Stimulated activated naive CD4-positive, alpha-beta T cell (primary cell): ENCODE data around the gene LRRC74A.

Experiments used
- DNase-seq, 6 experiments: peaks; one replicate each; lab custom pipeline; 2025; lab: John Stamatoyannopoulos, UW

LRRC74A gene

GRCh38 chr14:76826122-76826521 is at the start of gene LRRC74A:
LRRC74A (plus strand) TSS chr14:76826408; CDS start chr14:76826698, 290 bp downstream.
- DNase-seq, result no peak

- no peak for DNase-seq
Measured at GRCh38 chr14:76776428-76777251, 49.6 kb upstream of the LRRC74A start.

GRCh38 chr14:76777721-76778120 is 48.5 kb upstream of the LRRC74A start:
- no peak for DNase-seq

GRCh38 chr14:76778546-76779215 is 47.5 kb upstream of the LRRC74A start:
- DNase-seq, result no peak

GRCh38 chr14:76779221-76780057 is 46.8 kb upstream of the LRRC74A start:
- DNase-seq, result no peak

- no peak for DNase-seq
Measured at GRCh38 chr14:76780058-76780345, 46.2 kb upstream of the LRRC74A start.

- no peak for DNase-seq
Measured at GRCh38 chr14:76780360-76780759, 45.8 kb upstream of the LRRC74A start.

- no peak for DNase-seq
Measured at GRCh38 chr14:76780875-76781647, 45.1 kb upstream of the LRRC74A start.

GRCh38 chr14:76781648-76782051 is 44.6 kb upstream of the LRRC74A start:
- no peak for DNase-seq

- DNase-seq, result no peak
Measured at GRCh38 chr14:76782115-76782884, 43.9 kb upstream of the LRRC74A start.

- DNase-seq, result no peak
Measured at GRCh38 chr14:76782885-76783566, 43.2 kb upstream of the LRRC74A start.

GRCh38 chr14:76784266-76784874 is 41.8 kb upstream of the LRRC74A start:
- DNase-seq, result no peak

- DNase-seq, result peak; percentile 8 to 39 (median 22)
Measured at GRCh38 chr14:76784881-76785280, 41.3 kb upstream of the LRRC74A start.

- DNase-seq, result no peak
Measured at GRCh38 chr14:76786601-76787000, 39.6 kb upstream of the LRRC74A start.

- no peak for DNase-seq
Measured at GRCh38 chr14:76792422-76792821, 33.8 kb upstream of the LRRC74A start.

- DNase-seq, result no peak
Measured at GRCh38 chr14:76793324-76793723, 32.9 kb upstream of the LRRC74A start.

GRCh38 chr14:76793956-76794355 is 32.3 kb upstream of the LRRC74A start:
- no peak for DNase-seq

GRCh38 chr14:76806446-76806845 is 19.8 kb upstream of the LRRC74A start:
- no peak for DNase-seq

- DNase-seq, result no peak
Measured at GRCh38 chr14:76808011-76808410, 18.2 kb upstream of the LRRC74A start.

- no peak for DNase-seq
Measured at GRCh38 chr14:76808990-76809389, 17.2 kb upstream of the LRRC74A start.
